Caco-2 (cell line): ENCODE measurements around the gene ARHGAP31. TPM values are rescaled to one million over a fixed set of nuclear protein-coding genes. Genes with fewer than 3 reads are reported as not detected.
"Not testable (repeated sequence)": the region's sequence is repeated elsewhere in the genome, so short reads cannot be mapped to it uniquely, and the experiment has no call there.

Source experiments
- BruUV-seq: library from RNA; stranded (reverse); fragments of 400-500 nt; replicated peaks from 2 replicates; lab custom pipeline; 2021; lab: Mats Ljungman, UMichigan
- CTCF ChIA-PET: fragments of 300-600 bp; sonication (Branson Sonifier 250); formaldehyde crosslinking; loops from one replicate; lab custom pipeline; 2022; ENCODE audit warnings: antibody characterized with exemption; lab: Charles Lee
- POLR2A ChIA-PET: fragments of 300-600 bp; sonication (Branson Sonifier 250); formaldehyde crosslinking; loops from one replicate; lab custom pipeline; 2022; ENCODE audit warnings: antibody characterized with exemption; lab: Charles Lee
- DNase-seq, 2 experiments: peaks; one replicate each; pipeline versions ENCODE4 v3.0.0 to v3.0.0-alpha.2; 2020 to 2022
- H3K27me3 ChIP-seq: replicated peaks from 2 replicates; pipeline ENCODE4 v1.6.0; 2011; ENCODE audit warnings: low read length; ENCODE audit not compliant: control insufficient read depth, insufficient read depth
- H3K36me3 ChIP-seq: 2 replicates; pipeline ENCODE4 v1.5.1; 2011; ENCODE audit warnings: low read length; ENCODE audit not compliant: control insufficient read depth, insufficient read depth
- H3K4me1 ChIP-seq: fragments of 250-450 bp; sonication (Bioruptor Pico); 2 replicates; pipeline ENCODE4 v1.5.1; 2020; ENCODE audit warnings: mild to moderate bottlenecking
- H3K4me3 ChIP-seq: 2 replicates; pipeline ENCODE4 v1.5.1; 2011; ENCODE audit warnings: low read depth, mild to moderate bottlenecking, control low read depth, low read length
- H3K9me3 ChIP-seq: fragments of 250-450 bp; sonication (Bioruptor Pico); 2 replicates; pipeline ENCODE4 v1.5.1; 2020; ENCODE audit warnings: mild to moderate bottlenecking, moderate library complexity
- H3K27ac Mint-ChIP-seq: one replicate; pipeline ENCODE4 v1.8.0; 2022; ENCODE audit warnings: mixed read lengths; ENCODE audit not compliant: unreplicated experiment
- H3K27me3 Mint-ChIP-seq: one replicate; pipeline ENCODE4 v1.8.0; 2022; ENCODE audit warnings: mixed read lengths; ENCODE audit not compliant: insufficient read depth, unreplicated experiment
- H3K36me3 Mint-ChIP-seq: one replicate; pipeline ENCODE4 v1.8.0; 2022; ENCODE audit warnings: mild to moderate bottlenecking, mixed read lengths; ENCODE audit not compliant: insufficient read depth, unreplicated experiment
- H3K4me1 Mint-ChIP-seq: one replicate; pipeline ENCODE4 v1.8.0; 2022; ENCODE audit warnings: low read depth, mixed read lengths; ENCODE audit not compliant: unreplicated experiment
- H3K4me3 Mint-ChIP-seq: one replicate; pipeline ENCODE4 v1.8.0; 2022; ENCODE audit warnings: mild to moderate bottlenecking, moderate library complexity, mixed read lengths; ENCODE audit not compliant: unreplicated experiment
- H3K9me3 Mint-ChIP-seq: one replicate; pipeline ENCODE4 v1.8.0; 2022; ENCODE audit warnings: mixed read lengths; ENCODE audit not compliant: unreplicated experiment
- intact Hi-C: fragments of 100-400 bp; cut with micrococcal nuclease; formaldehyde crosslinking; loops from one replicate; pipeline ENCODE4 v1.10.0; 2022; ENCODE audit not compliant: unreplicated experiment
- total RNA-seq: library from RNA; stranded (reverse); gene quantifications from 2 replicates; pipeline ENCODE4 v1.2.3, GENCODE V29; 2022
- TF ChIP-seq, protein P1 (sequence below), 2 experiments: fragments of 200-600 bp in 1 of 2; IDR thresholded peaks; 1 replicate in 1 of 2; 2 replicates in 1 of 2; pipeline versions ENCODE4 v1.5.1 to v1.8.0; 2011 to 2022; ENCODE audit warnings: antibody characterized with exemption in 1 of 2, control low read depth in 1 of 2, inconsistent platforms in 1 of 2, low read depth in 1 of 2, low read length in 1 of 2, mild to moderate bottlenecking in 1 of 2, moderate library complexity in 1 of 2; ENCODE audit not compliant: insufficient read depth in 1 of 2, severe bottlenecking in 1 of 2, unreplicated experiment in 1 of 2

The ARHGAP31 gene
- total RNA-seq, 1 experiment from 2014 or later, result 0.25 TPM

DNA sequence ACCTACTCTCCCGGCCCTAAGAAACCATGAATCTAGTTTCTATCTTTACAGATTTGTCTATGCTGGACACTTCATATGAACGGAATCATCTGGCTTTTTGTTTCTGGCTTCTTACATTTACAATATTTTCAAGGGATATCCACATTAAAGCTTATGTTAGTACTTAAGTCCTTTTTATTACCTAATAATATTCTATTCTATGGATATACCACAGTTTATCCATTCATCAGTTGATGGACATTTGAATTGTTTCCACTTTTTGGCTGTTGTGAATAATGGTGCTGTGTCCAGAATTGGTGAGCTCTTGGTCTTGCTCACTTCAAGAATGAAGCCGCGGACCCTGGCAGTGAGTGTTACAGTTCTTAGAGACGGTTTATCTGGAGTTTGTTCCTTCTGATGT is 42.6 kb downstream of the ARHGAP31 start:
- H3K9me3 Mint-ChIP-seq, result no peaks in the 10 kb centered on the region
- no peaks in the 10 kb centered on the region for H3K4me1 Mint-ChIP-seq
- intact Hi-C loops, result no loop called here
- no peaks in the 10 kb centered on the region for H3K36me3 Mint-ChIP-seq
- Histone ChIP-seq H3K36me3 (no peaks in the 10 kb centered on the region), H3K9me3 (no peaks in the 10 kb centered on the region), H3K27me3 (no peaks in the 10 kb centered on the region), H3K4me3 (no peak overlapping the region), H3K4me1 (no peaks in the 10 kb centered on the region)
- CTCF ChIA-PET, result no interaction called here
- TF ChIP-seq, protein P1, sequence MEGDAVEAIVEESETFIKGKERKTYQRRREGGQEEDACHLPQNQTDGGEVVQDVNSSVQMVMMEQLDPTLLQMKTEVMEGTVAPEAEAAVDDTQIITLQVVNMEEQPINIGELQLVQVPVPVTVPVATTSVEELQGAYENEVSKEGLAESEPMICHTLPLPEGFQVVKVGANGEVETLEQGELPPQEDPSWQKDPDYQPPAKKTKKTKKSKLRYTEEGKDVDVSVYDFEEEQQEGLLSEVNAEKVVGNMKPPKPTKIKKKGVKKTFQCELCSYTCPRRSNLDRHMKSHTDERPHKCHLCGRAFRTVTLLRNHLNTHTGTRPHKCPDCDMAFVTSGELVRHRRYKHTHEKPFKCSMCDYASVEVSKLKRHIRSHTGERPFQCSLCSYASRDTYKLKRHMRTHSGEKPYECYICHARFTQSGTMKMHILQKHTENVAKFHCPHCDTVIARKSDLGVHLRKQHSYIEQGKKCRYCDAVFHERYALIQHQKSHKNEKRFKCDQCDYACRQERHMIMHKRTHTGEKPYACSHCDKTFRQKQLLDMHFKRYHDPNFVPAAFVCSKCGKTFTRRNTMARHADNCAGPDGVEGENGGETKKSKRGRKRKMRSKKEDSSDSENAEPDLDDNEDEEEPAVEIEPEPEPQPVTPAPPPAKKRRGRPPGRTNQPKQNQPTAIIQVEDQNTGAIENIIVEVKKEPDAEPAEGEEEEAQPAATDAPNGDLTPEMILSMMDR (IDR thresholded peaks at IDR 0.05; ENCODE audit: insufficient read depth in 1 of 2, low read depth in 1 of 2, low read length in 1 of 2, severe bottlenecking in 1 of 2, unreplicated experiment in 1 of 2), result no peak
- no peaks in the 10 kb centered on the region for H3K27me3 Mint-ChIP-seq
- no peak for DNase-seq
- POLR2A ChIA-PET, result no interaction called here
- BruUV-seq, result no TSS peak
- H3K4me3 Mint-ChIP-seq, result no peak overlapping the region
- no peak overlapping the region for H3K27ac Mint-ChIP-seq

DNA sequence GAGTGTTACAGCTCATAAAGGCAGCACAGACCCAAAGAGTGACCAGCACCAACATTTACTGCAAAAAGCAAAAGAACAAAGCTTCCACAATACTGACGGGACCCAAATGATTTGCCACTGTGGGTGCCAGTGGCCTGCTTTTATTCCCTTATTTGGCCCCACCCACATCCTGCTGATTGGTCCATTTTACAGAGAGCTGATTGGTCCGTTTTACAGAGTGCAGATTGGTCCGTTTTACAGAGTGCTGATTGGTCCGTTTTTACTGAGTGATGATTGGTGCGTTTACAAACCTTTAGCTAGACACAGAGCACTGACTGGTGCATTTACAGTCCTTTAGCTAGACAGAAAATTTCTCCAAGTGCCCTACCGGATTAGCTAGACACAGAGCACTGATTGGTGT is 43.2 kb downstream of the ARHGAP31 start:
- H3K27me3 ChIP-seq, H3K4me1 Mint-ChIP-seq, H3K27ac Mint-ChIP-seq, H3K36me3 Mint-ChIP-seq, intact Hi-C loops, H3K27me3 Mint-ChIP-seq, H3K9me3 Mint-ChIP-seq, H3K36me3 ChIP-seq, H3K9me3 ChIP-seq, H3K4me3 Mint-ChIP-seq, H3K4me1 ChIP-seq, BruUV-seq, H3K4me3 ChIP-seq, POLR2A ChIA-PET, DNase-seq, CTCF ChIA-PET: not testable (repeated sequence)

DNA sequence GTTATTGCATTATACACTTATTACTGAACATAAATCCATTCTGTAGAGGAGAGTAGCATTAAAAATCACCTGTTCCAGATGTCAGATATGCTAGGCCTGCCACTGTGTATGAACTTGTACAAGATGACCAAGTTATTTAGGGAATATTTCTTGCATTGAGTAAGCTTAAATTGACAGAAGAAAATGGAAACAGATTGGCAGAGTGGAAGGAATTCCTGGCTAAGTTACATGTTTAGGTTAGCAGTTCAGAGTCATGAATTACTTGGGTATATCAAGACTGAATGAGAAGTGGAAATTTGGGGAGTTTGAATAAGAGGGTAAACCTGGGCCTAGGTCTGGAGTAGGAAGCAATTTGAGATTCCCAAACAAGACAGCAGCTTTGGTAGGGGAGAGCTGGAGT is 44.6 kb downstream of the ARHGAP31 start:
- TF ChIP-seq, protein P1 (IDR thresholded peaks at IDR 0.05; ENCODE audit: insufficient read depth in 1 of 2, low read depth in 1 of 2, low read length in 1 of 2, severe bottlenecking in 1 of 2, unreplicated experiment in 1 of 2), result no peak
- no peak for DNase-seq
- Histone ChIP-seq H3K9me3 (no peaks in the 10 kb centered on the region), H3K4me1 (peaks cover 5% of the 10 kb centered on the region; the same call in 1 of the 2 replicates), H3K36me3 (no peaks in the 10 kb centered on the region), H3K27me3 (no peaks in the 10 kb centered on the region), H3K4me3 (no peak overlapping the region)
- H3K4me3 Mint-ChIP-seq, result no peak overlapping the region
- no peak overlapping the region for H3K27ac Mint-ChIP-seq
- no peaks in the 10 kb centered on the region for H3K9me3 Mint-ChIP-seq
- BruUV-seq, result no TSS peak
- no peaks in the 10 kb centered on the region for H3K27me3 Mint-ChIP-seq
- H3K36me3 Mint-ChIP-seq, result no peaks in the 10 kb centered on the region
- ChIA-PET CTCF (no interaction called here), POLR2A (no interaction called here)
- intact Hi-C loops, result no loop called here
- no peaks in the 10 kb centered on the region for H3K4me1 Mint-ChIP-seq

DNA sequence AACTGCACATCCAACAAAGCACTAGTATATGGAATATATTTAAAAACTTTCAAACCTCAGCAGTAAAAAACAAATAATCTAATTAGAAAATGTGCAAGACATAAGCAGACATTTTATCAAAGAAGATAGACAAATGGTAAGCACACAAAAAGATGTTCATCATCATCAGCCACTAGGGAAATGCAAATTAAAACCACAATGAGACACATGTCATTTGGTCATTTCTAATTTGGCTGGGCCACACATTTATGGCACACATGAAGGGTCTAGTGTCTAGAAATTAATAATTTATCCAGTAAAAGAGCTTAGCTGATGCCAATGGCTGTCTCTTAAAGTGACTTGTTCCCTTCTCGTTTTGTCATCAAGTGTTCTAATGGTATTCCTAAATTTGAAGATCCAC is 45.8 kb downstream of the ARHGAP31 start:
- no TSS peak for BruUV-seq
- Histone ChIP-seq H3K36me3 (no peaks in the 10 kb centered on the region), H3K27me3 (no peaks in the 10 kb centered on the region), H3K4me1 (peaks cover 5% of the 10 kb centered on the region; the same call in 1 of the 2 replicates), H3K9me3 (no peaks in the 10 kb centered on the region), H3K4me3 (no peak overlapping the region)
- Mint-ChIP-seq H3K36me3 (no peaks in the 10 kb centered on the region), H3K4me1 (no peaks in the 10 kb centered on the region), H3K4me3 (no peak overlapping the region), H3K9me3 (no peaks in the 10 kb centered on the region), H3K27ac (no peak overlapping the region), H3K27me3 (no peaks in the 10 kb centered on the region)
- POLR2A ChIA-PET, result no interaction called here
- intact Hi-C loops, result no loop called here
- no peak for DNase-seq
- TF ChIP-seq, protein P1 (IDR thresholded peaks at IDR 0.05; ENCODE audit: insufficient read depth in 1 of 2, low read depth in 1 of 2, low read length in 1 of 2, severe bottlenecking in 1 of 2, unreplicated experiment in 1 of 2), result no peak
- CTCF ChIA-PET, result no interaction called here
